Mucosa of rectum (tissue), 2 donors: ENCODE results near the gene PACRG.

ENCODE experiments used
- H3K27ac ChIP-seq, 2 donors: one replicate each; pipeline ENCODE4 v1.7.0; 2013; ENCODE audit warnings: inconsistent platforms in 2 of 2, low read depth in 2 of 2, low read length in 2 of 2
- H3K27me3 ChIP-seq, 2 donors: one replicate each; pipeline ENCODE4 v1.7.0; 2013; ENCODE audit warnings: low read length in 2 of 2; ENCODE audit not compliant: control insufficient read depth in 2 of 2, insufficient read depth in 2 of 2
- H3K36me3 ChIP-seq, 2 donors: one replicate each; pipeline ENCODE4 v1.7.0; 2013; ENCODE audit warnings: low read length in 2 of 2; ENCODE audit not compliant: control insufficient read depth in 2 of 2, insufficient read depth in 2 of 2
- H3K4me1 ChIP-seq, 2 donors: one replicate each; pipeline ENCODE4 v1.7.0; 2013; ENCODE audit warnings: low read length in 2 of 2, mild to moderate bottlenecking in 1 of 2; ENCODE audit not compliant: control insufficient read depth in 2 of 2, insufficient read depth in 2 of 2
- H3K4me3 ChIP-seq, 2 donors: one replicate each; pipeline ENCODE4 v1.7.0; 2013; ENCODE audit warnings: low read length in 2 of 2
- H3K9ac ChIP-seq, 2 donors: one replicate each; pipeline ENCODE4 v1.7.0; 2013; ENCODE audit warnings: low read length in 2 of 2, low read depth in 1 of 2, mild to moderate bottlenecking in 1 of 2
- H3K9me3 ChIP-seq, 2 donors: one replicate each; pipeline ENCODE4 v1.7.0; 2013; ENCODE audit warnings: low read length in 2 of 2; ENCODE audit not compliant: control insufficient read depth in 2 of 2
- donor health status: healthy.
- donor health status: Normal muscosa, but diverticular disease.

Gene PACRG

GRCh38 chr6:162688751-162689345, 38.9 kb upstream of the PACRG start:
- Histone ChIP-seq H3K4me1 (no peaks in the 10 kb centered on the region), H3K9me3 (no peaks in the 10 kb centered on the region), H3K4me3 (no peak overlapping the region), H3K9ac (no peak overlapping the region), H3K27ac (no peak overlapping the region), H3K27me3 (no peaks in the 10 kb centered on the region), H3K36me3 (no peaks in the 10 kb centered on the region)

GRCh38 chr6:162690158-162690557, 37.6 kb upstream of the PACRG start:
- Histone ChIP-seq H3K4me1 (no peaks in the 10 kb centered on the region), H3K4me3 (no peak overlapping the region), H3K9me3 (no peaks in the 10 kb centered on the region), H3K9ac (no peak overlapping the region), H3K27me3 (no peaks in the 10 kb centered on the region), H3K27ac (no peak overlapping the region), H3K36me3 (no peaks in the 10 kb centered on the region)

- no peak overlapping the region for H3K27ac ChIP-seq
- H3K27me3 ChIP-seq = peaks cover 0 to 3% of the 10 kb centered on the region in 2 donors
- H3K9ac ChIP-seq = no peak overlapping the region
- no peaks in the 10 kb centered on the region for H3K36me3 ChIP-seq
- H3K4me3 ChIP-seq = no peak overlapping the region
- no peaks in the 10 kb centered on the region for H3K4me1 ChIP-seq
- H3K9me3 ChIP-seq = no peaks in the 10 kb centered on the region
Observed at GRCh38 chr6:162697872-162698403, 29.8 kb upstream of the PACRG start.

- H3K9me3 ChIP-seq = no peaks in the 10 kb centered on the region
- no peak overlapping the region for H3K27ac ChIP-seq
- H3K9ac ChIP-seq = no peak overlapping the region
- H3K4me3 ChIP-seq = no peak overlapping the region
- no peaks in the 10 kb centered on the region for H3K4me1 ChIP-seq
- H3K27me3 ChIP-seq = peaks cover 0 to 3% of the 10 kb centered on the region in 2 donors
- H3K36me3 ChIP-seq = no peaks in the 10 kb centered on the region
Observed at GRCh38 chr6:162698440-162698839, 29.3 kb upstream of the PACRG start.

- H3K9ac ChIP-seq = no peak overlapping the region
- H3K36me3 ChIP-seq = no peaks in the 10 kb centered on the region
- peaks cover 0 to 3% of the 10 kb centered on the region in 2 donors for H3K27me3 ChIP-seq
- no peak overlapping the region for H3K4me3 ChIP-seq
- H3K9me3 ChIP-seq = no peaks in the 10 kb centered on the region
- H3K4me1 ChIP-seq = no peaks in the 10 kb centered on the region
- no peak overlapping the region for H3K27ac ChIP-seq
Observed at GRCh38 chr6:162699961-162700360, 27.8 kb upstream of the PACRG start.

- peaks cover 0 to 3% of the 10 kb centered on the region in 2 donors for H3K27me3 ChIP-seq
- H3K36me3 ChIP-seq = no peaks in the 10 kb centered on the region
- H3K27ac ChIP-seq = no peak overlapping the region
- H3K4me1 ChIP-seq = no peaks in the 10 kb centered on the region
- H3K9ac ChIP-seq = no peak overlapping the region
- no peaks in the 10 kb centered on the region for H3K9me3 ChIP-seq
- no peak overlapping the region for H3K4me3 ChIP-seq
Observed at GRCh38 chr6:162700966-162701365, 26.8 kb upstream of the PACRG start.

GRCh38 chr6:162701551-162701950, 26.2 kb upstream of the PACRG start:
- Histone ChIP-seq H3K36me3 (no peaks in the 10 kb centered on the region), H3K4me1 (no peaks in the 10 kb centered on the region), H3K27ac (no peak overlapping the region), H3K9me3 (no peaks in the 10 kb centered on the region), H3K4me3 (no peak overlapping the region), H3K27me3 (peaks cover 0 to 3% of the 10 kb centered on the region in 2 donors), H3K9ac (no peak overlapping the region)

- Histone ChIP-seq H3K36me3 (no peaks in the 10 kb centered on the region), H3K4me3 (no peak overlapping the region), H3K9ac (no peak overlapping the region), H3K4me1 (no peaks in the 10 kb centered on the region), H3K27me3 (peaks cover 0 to 3% of the 10 kb centered on the region in 2 donors), H3K9me3 (no peaks in the 10 kb centered on the region), H3K27ac (no peak overlapping the region)
Observed at GRCh38 chr6:162702446-162702845, 25.3 kb upstream of the PACRG start.

- no peak overlapping the region for H3K4me3 ChIP-seq
- H3K27me3 ChIP-seq = no peaks in the 10 kb centered on the region
- no peak overlapping the region for H3K9ac ChIP-seq
- H3K36me3 ChIP-seq = no peaks in the 10 kb centered on the region
- H3K9me3 ChIP-seq = no peaks in the 10 kb centered on the region
- no peaks in the 10 kb centered on the region for H3K4me1 ChIP-seq
- H3K27ac ChIP-seq = no peak overlapping the region
Observed at GRCh38 chr6:162704001-162704400, 23.8 kb upstream of the PACRG start.

GRCh38 chr6:162705736-162706135, 22.0 kb upstream of the PACRG start:
- H3K9ac ChIP-seq = no peak overlapping the region
- H3K4me1 ChIP-seq = no peaks in the 10 kb centered on the region
- no peaks in the 10 kb centered on the region for H3K9me3 ChIP-seq
- H3K27me3 ChIP-seq = no peaks in the 10 kb centered on the region
- H3K36me3 ChIP-seq = no peaks in the 10 kb centered on the region
- H3K27ac ChIP-seq = no peak overlapping the region
- no peak overlapping the region for H3K4me3 ChIP-seq
